ENCODE results near the gene CLRN2.

DNA sequence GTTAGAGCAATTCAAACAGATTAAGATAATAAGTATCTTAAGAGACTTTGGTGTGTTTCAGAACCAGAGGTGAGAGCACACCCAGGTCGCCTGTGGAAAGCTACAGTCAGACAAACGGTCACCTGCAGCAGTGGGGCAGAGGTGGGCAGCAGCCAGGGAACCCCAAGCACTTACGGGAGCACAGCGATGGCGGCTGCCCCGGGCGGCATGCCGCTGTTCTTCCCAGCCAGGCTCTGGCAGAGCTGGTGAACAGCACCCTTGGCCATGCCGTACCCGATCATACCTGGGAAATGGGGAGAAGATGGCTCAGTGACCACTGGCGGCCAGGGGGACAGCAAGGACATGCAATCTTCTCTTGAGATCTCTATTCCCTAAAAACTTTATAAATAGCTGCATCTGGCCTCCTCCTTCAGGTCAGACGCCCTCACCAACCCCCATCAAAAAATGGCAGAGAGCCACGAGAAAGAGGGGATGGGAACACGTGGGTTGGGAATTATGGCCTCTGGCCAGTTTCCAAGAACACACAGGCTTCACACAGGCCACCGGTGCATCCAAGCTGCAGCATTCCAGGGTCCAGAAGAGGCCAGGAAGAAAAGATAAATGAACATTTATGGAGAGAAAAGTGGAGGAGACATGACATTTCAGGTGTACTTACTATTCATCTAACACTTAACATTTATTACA, 22.8 kb upstream of the CLRN2 start:
- TF ChIP-seq, protein P1, sequence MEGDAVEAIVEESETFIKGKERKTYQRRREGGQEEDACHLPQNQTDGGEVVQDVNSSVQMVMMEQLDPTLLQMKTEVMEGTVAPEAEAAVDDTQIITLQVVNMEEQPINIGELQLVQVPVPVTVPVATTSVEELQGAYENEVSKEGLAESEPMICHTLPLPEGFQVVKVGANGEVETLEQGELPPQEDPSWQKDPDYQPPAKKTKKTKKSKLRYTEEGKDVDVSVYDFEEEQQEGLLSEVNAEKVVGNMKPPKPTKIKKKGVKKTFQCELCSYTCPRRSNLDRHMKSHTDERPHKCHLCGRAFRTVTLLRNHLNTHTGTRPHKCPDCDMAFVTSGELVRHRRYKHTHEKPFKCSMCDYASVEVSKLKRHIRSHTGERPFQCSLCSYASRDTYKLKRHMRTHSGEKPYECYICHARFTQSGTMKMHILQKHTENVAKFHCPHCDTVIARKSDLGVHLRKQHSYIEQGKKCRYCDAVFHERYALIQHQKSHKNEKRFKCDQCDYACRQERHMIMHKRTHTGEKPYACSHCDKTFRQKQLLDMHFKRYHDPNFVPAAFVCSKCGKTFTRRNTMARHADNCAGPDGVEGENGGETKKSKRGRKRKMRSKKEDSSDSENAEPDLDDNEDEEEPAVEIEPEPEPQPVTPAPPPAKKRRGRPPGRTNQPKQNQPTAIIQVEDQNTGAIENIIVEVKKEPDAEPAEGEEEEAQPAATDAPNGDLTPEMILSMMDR (IDR thresholded peaks at IDR 0.05; ENCODE audit: insufficient read depth, low read depth, low read length) = no peak
- no peak for TF ChIP-seq EZH2 (IDR thresholded peaks at IDR 0.05; ENCODE audit: insufficient read depth, low read length)
